ENCODE results near the gene CLIC3. TPM values are rescaled to one million over a fixed set of nuclear protein-coding genes. Genes with fewer than 3 reads are reported as not detected.

The CLIC3 gene
- total and polyA plus RNA-seq, 2 donors (not counting 1 experiment from before 2014, with no cell fraction given) = 1.1 to 1.9 TPM

- 8% methylated on average over 11 of the region's 19 CpGs for WGBS (ENCODE audit: insufficient coverage)
- Histone ChIP-seq H3K36me3 (replicated peaks in 1 of 2; ENCODE audit: control extremely low read depth in 1 of 2, control insufficient read depth in 1 of 2, extremely low read depth in 1 of 2, insufficient read depth in 2 of 2, low read length in 1 of 2) (no peaks in the 10 kb centered on the region), H3K79me2 (ENCODE audit: control insufficient read depth, insufficient read depth, low read length) (peaks cover 12% of the 10 kb centered on the region), H3K27ac (ENCODE audit: low read length in 2 of 2) (peak overlapping the region in 1 of 2 donors; percentile 71), H3K9me3 (ENCODE audit: control extremely low read depth in 1 of 3, control insufficient read depth in 2 of 3, insufficient read depth in 1 of 3, low read length in 2 of 3) (peaks cover 0 to 7% (median 0%) of the 10 kb centered on the region in 3 donors), H3K9ac (ENCODE audit: low read length) (peak overlapping the region; percentile 70), H3K4me3 (ENCODE audit: control extremely low read depth in 1 of 5, extremely low read depth in 1 of 5, insufficient read depth in 1 of 5, low read depth in 2 of 5, low read length in 4 of 5) (peak overlapping the region; percentile 4 to 77 (median 66)), H4K20me1 (ENCODE audit: control insufficient read depth, insufficient read depth, low read length, poor library complexity, severe bottlenecking) (peaks cover 11% of the 10 kb centered on the region), H3K27me3 (replicated peaks in 1 of 4; ENCODE audit: control extremely low read depth in 1 of 4, control insufficient read depth in 3 of 4, insufficient read depth in 4 of 4, low read length in 3 of 4) (no peaks in the 10 kb centered on the region), H3K4me2 (replicated peaks; ENCODE audit: low read depth, low read length, poor library complexity, severe bottlenecking) (peak overlapping the region; percentile 100), H3K4me1 (ENCODE audit: control insufficient read depth in 2 of 2, insufficient read depth in 2 of 2, low read length in 2 of 2) (peaks cover 61 to 78% of the 10 kb centered on the region in 2 donors), H2AFZ (ENCODE audit: insufficient read depth, low read depth, low read length, poor library complexity, severe bottlenecking) (peak overlapping the region; percentile 25)
- Mint-ChIP-seq H3K4me1 (peaks cover 66% of the 10 kb centered on the region), H3K27ac (peak overlapping the region; percentile 92), H3K27me3 (no peaks in the 10 kb centered on the region), H3K9me3 (ENCODE audit: insufficient read depth) (no peaks in the 10 kb centered on the region), H3K4me3 (peak overlapping the region; percentile 90)
- ATAC-seq (ENCODE audit: low read depth) (peak; percentile 31), DNase-seq (peak; percentile 85)
- TF ChIP-seq EZH2 (IDR thresholded peaks at IDR 0.05; ENCODE audit: borderline replicate concordance, insufficient read depth, low read depth, low read length, poor library complexity, severe bottlenecking) (no peak), CTCF (IDR thresholded peaks at IDR 0.05) (peak; percentile 87)
- POLR2A ChIA-PET = interaction anchor here (0.6 to 3.0 kb wide), 11 partner anchors 18 to 410 kb away, joined by 3 to 19 read pairs (median 3); partner anchors contain the start of genes CLIC3 and PAXX
- intact Hi-C loops (cut with micrococcal nuclease) = loop anchor here (1.0 to 2.0 kb wide), 2 partner anchors 36 to 242 kb away; partner anchors contain the start of gene PAXX
- CTCF ChIA-PET = interaction anchor here (0.6 to 5.9 kb wide), 44 partner anchors 9 to 263 kb away, joined by 3 to 49 read pairs (median 5); partner anchors contain the start of genes AJM1, C8G, CLIC3 and CYSRT1
These were observed 32.9 kb upstream of the CLIC3 start for GRCh38 chr9:137029058-137029936.

All from B cell (primary cell).